SK-N-SH (cell line): Measurements from ENCODE around the gene SPATA16. TPM values are rescaled to one million over a fixed set of nuclear protein-coding genes. Genes with fewer than 3 reads are reported as not detected.

ENCODE experiments used
- CTCF ChIA-PET: fragments of 300-600, 350-600 bp; formaldehyde crosslinking; extraction: SDS; loops from one replicate; lab custom pipeline; 2021; lab: Yijun Ruan, JAX
- POLR2A ChIA-PET: fragments of 350-600 bp; sonication (Branson Sonifier 250); formaldehyde crosslinking; extraction: SDS; loops from one replicate; lab custom pipeline; 2020; ENCODE audit warnings: antibody characterized with exemption, inconsistent platforms; lab: Yijun Ruan, JAX
- DNase-seq: peaks from one replicate; pipeline ENCODE4 v3.0.0; 2012
- H2AFZ ChIP-seq: fragments of 200-600 bp; sonication (generic); 2 replicates; pipeline ENCODE4 v1.8.1; 2016; ENCODE audit warnings: antibody characterized with exemption, mild to moderate bottlenecking, low read depth
- H3F3A ChIP-seq: fragments of 200-600 bp; sonication (generic); replicated peaks from 2 replicates; pipeline ENCODE3; 2016; ENCODE audit warnings: antibody characterized with exemption, mild to moderate bottlenecking; ENCODE audit not compliant: insufficient read depth
- H3K27ac ChIP-seq, 2 experiments: fragments of 200-500 bp in 1 of 2; fragments of 200-600 bp in 1 of 2; sonication (Bioruptor generic) in 1 of 2; sonication (generic), shearing (Covaris generic) in 1 of 2; 2 replicates each; pipeline versions ENCODE4 v1.5.1 to v1.6.1; 2014 to 2016; ENCODE audit warnings: low read depth in 2 of 2, inconsistent platforms in 1 of 2, low read length in 1 of 2, mild to moderate bottlenecking in 1 of 2, mixed read lengths in 1 of 2
- H3K27me3 ChIP-seq: fragments of 200-600 bp; sonication (generic), shearing (Covaris generic); 2 replicates; pipeline ENCODE4 v1.6.1; 2016; ENCODE audit warnings: mixed run types; ENCODE audit not compliant: insufficient read depth
- H3K36me3 ChIP-seq, 2 experiments: fragments of 200-500 bp in 1 of 2; fragments of 200-600 bp in 1 of 2; sonication (Bioruptor generic) in 1 of 2; sonication (generic) in 1 of 2; replicated peaks in 1 of 2; 2 replicates each; pipeline versions ENCODE3 to v1.5.1; 2014 to 2016; ENCODE audit warnings: low read length in 1 of 2, mild to moderate bottlenecking in 1 of 2; ENCODE audit not compliant: insufficient read depth in 2 of 2, control insufficient read depth in 1 of 2
- H3K4me1 ChIP-seq, 2 experiments: fragments of 200-500 bp in 1 of 2; fragments of 200-600 bp in 1 of 2; sonication (Bioruptor generic) in 1 of 2; sonication (generic), shearing (Covaris generic) in 1 of 2; 2 replicates each; pipeline versions ENCODE4 v1.5.1 to v1.6.1; 2014 to 2016; ENCODE audit warnings: low read depth in 1 of 2, low read length in 1 of 2, mixed run types in 1 of 2; ENCODE audit not compliant: insufficient read depth in 2 of 2, control insufficient read depth in 1 of 2
- H3K4me2 ChIP-seq: fragments of 200-600 bp; sonication (generic), shearing (Covaris generic); 2 replicates; pipeline ENCODE4 v1.6.1; 2017; ENCODE audit warnings: mixed run types
- H3K4me3 ChIP-seq, 2 experiments: fragments of 200-500 bp in 1 of 2; fragments of 200-600 bp in 1 of 2; sonication (Bioruptor generic) in 1 of 2; sonication (generic), shearing (Covaris generic) in 1 of 2; 2 replicates each; pipeline versions ENCODE4 v1.5.1 to v1.8.1; 2014 to 2016; ENCODE audit warnings: low read depth in 2 of 2, inconsistent platforms in 1 of 2, low read length in 1 of 2, mild to moderate bottlenecking in 1 of 2, mixed read lengths in 1 of 2, moderate library complexity in 1 of 2
- H3K79me2 ChIP-seq: fragments of 200-600 bp; sonication (generic); 2 replicates; pipeline ENCODE4 v1.8.1; 2017; ENCODE audit warnings: mild to moderate bottlenecking; ENCODE audit not compliant: insufficient read depth
- H3K9ac ChIP-seq: fragments of 200-600 bp; sonication (generic); 2 replicates; pipeline ENCODE4 v1.6.1; 2017; ENCODE audit warnings: mixed run types
- H3K9me2 ChIP-seq: fragments of 200-600 bp; sonication (generic); 2 replicates; pipeline ENCODE4 v1.6.1; 2017; ENCODE audit warnings: mixed run types
- H3K9me3 ChIP-seq: fragments of 200-600 bp; sonication (generic); 2 replicates; pipeline ENCODE4 v1.6.1; 2017; ENCODE audit warnings: mixed run types, mild to moderate bottlenecking, moderate library complexity
- H4K20me1 ChIP-seq: fragments of 200-600 bp; sonication (generic); 2 replicates; pipeline ENCODE4 v1.6.1; 2017; ENCODE audit warnings: mild to moderate bottlenecking, mixed run types; ENCODE audit not compliant: insufficient read depth
- ELF1 ChIP-seq: IDR thresholded peaks from 2 replicates; pipeline ENCODE4 v1.4.0; 2012
- EP300 ChIP-seq, 2 experiments: IDR thresholded peaks; 2 replicates each; pipeline versions ENCODE4 v1.4.0 to v1.6.1; 2012; ENCODE audit warnings: borderline replicate concordance in 1 of 2, low read depth in 1 of 2, low read length in 1 of 2
- EZH2phosphoT487 ChIP-seq: fragments of 200-600 bp; sonication (generic); IDR thresholded peaks from 2 replicates; pipeline ENCODE4 v1.6.1; 2017; ENCODE audit warnings: low read depth, mixed run types, mild to moderate bottlenecking, antibody characterized with exemption, moderate library complexity, borderline replicate concordance
- FOXJ3 ChIP-seq: sonication (generic); formaldehyde crosslinking; IDR thresholded peaks from 2 replicates; pipeline ENCODE4 v1.5.1; 2020; ENCODE audit warnings: mild to moderate bottlenecking, missing genetic modification reagents
- FOXM1 ChIP-seq: IDR thresholded peaks from 2 replicates; pipeline ENCODE4 v1.4.0; 2012; ENCODE audit warnings: low read depth, mild to moderate bottlenecking
- GABPA ChIP-seq: IDR thresholded peaks from 2 replicates; pipeline ENCODE4 v1.4.0; 2012; ENCODE audit warnings: low read depth, mild to moderate bottlenecking
- GATA2 ChIP-seq: sonication (generic); formaldehyde crosslinking; IDR thresholded peaks from 2 replicates; pipeline ENCODE4 v1.5.0; 2020; ENCODE audit warnings: mild to moderate bottlenecking, missing genetic modification reagents
- MXI1 ChIP-seq: IDR thresholded peaks from 2 replicates; pipeline ENCODE4 v1.6.1; 2012; ENCODE audit warnings: mild to moderate bottlenecking, low read depth, low read length, improper control_type of control experiment
- POLR2AphosphoS5 ChIP-seq: IDR thresholded peaks from 2 replicates; pipeline ENCODE4 v1.6.1; 2012; ENCODE audit warnings: low read depth, low read length
- RCOR1 ChIP-seq: fragments of 150-350 bp; IDR thresholded peaks from 2 replicates; pipeline ENCODE4 v1.6.1; 2017; ENCODE audit warnings: antibody characterized with exemption, low read length
- RXRA ChIP-seq: IDR thresholded peaks from 2 replicates; pipeline ENCODE4 v1.4.0; 2012; ENCODE audit warnings: low read depth, mild to moderate bottlenecking, borderline replicate concordance
- SIN3A ChIP-seq: IDR thresholded peaks from 2 replicates; pipeline ENCODE4 v1.6.1; 2012; ENCODE audit warnings: low read depth, mild to moderate bottlenecking, low read length, moderate library complexity, borderline replicate concordance
- TAF1 ChIP-seq: IDR thresholded peaks from 2 replicates; pipeline ENCODE4 v1.6.1; 2012; ENCODE audit warnings: low read depth, mild to moderate bottlenecking, low read length, moderate library complexity, borderline replicate concordance
- WGBS: methylation state at CpG from one replicate; pipeline ENCODE4 v1.1.6; 2017; ENCODE audit warnings: low lambda C conversion rate; 5-methylcytosine and 5-hydroxymethylcytosine counted together
- polyA plus RNA-seq, 3 experiments: library from polyadenylated mRNA; depleted of rRNA; stranded (reverse); fragments of >200 nt; gene quantifications; 2 replicates each; pipeline ENCODE4 v1.2.3, GENCODE V29; 2012
- TF ChIP-seq, protein P1 (sequence below): fragments of 150-350 bp; IDR thresholded peaks from 2 replicates; pipeline ENCODE4 v1.6.1; 2017; ENCODE audit warnings: antibody characterized with exemption, low read length, low read depth, borderline replicate concordance
- TF ChIP-seq, protein P2 (sequence below): IDR thresholded peaks from 2 replicates; pipeline ENCODE4 v1.6.1; 2012; ENCODE audit warnings: mild to moderate bottlenecking, low read depth, low read length, moderate library complexity
- TF ChIP-seq, protein P3 (sequence below): IDR thresholded peaks from 2 replicates; pipeline ENCODE4 v1.4.0; 2012; ENCODE audit warnings: low read depth
- TF ChIP-seq, protein P4 (sequence below): IDR thresholded peaks from 2 replicates; pipeline ENCODE4 v1.4.0; 2012; ENCODE audit warnings: low read depth, borderline replicate concordance

Gene SPATA16
- polyA plus RNA-seq, 1 of the 3 experiments (the other 2 are of a cell fraction) = not detected

DNA sequence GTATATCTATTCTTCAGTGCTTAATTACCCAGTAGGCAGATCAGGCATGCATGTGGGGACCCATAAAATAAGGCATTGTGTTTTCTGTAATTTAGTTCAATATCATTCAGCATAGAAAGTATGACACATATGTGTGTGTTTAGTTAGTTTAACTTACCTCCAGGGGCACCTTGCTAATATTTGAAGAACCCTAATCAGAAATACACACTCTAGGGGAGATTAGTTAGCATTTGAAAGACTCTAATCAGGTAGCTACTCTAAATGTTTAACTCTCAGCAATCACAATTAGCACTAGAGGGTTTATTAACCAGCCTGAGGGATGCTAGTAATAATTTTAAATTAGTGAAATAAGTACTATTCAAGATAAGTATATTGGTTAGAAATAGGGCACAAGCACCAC is 286.0 kb downstream of the SPATA16 start:
- Histone ChIP-seq H4K20me1 (no peaks in the 10 kb centered on the region), H3K9me3 (no peaks in the 10 kb centered on the region), H3K4me1 (no peaks in the 10 kb centered on the region), H3K9me2 (no peaks in the 10 kb centered on the region), H3K27ac (no peak overlapping the region), H3K4me3 (no peak overlapping the region), H3K79me2 (no peaks in the 10 kb centered on the region), H3K27me3 (no peaks in the 10 kb centered on the region), H2AFZ (no peak overlapping the region)
- no peak for DNase-seq
- CTCF ChIA-PET = interaction anchor here (1.0 to 1.9 kb wide), 2 partner anchors 9 to 18 kb away, joined by 3 to 5 read pairs; no protein-coding TSS in a partner anchor
- TF ChIP-seq MXI1 (no peak), POLR2AphosphoS5 (no peak), RXRA (no peak), FOXM1 (no peak), EZH2phosphoT487 (no peak), RCOR1 (no peak), GABPA (no peak), SIN3A (no peak)
- TF ChIP-seq, protein P1, sequence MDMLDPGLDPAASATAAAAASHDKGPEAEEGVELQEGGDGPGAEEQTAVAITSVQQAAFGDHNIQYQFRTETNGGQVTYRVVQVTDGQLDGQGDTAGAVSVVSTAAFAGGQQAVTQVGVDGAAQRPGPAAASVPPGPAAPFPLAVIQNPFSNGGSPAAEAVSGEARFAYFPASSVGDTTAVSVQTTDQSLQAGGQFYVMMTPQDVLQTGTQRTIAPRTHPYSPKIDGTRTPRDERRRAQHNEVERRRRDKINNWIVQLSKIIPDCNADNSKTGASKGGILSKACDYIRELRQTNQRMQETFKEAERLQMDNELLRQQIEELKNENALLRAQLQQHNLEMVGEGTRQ = no peak
- TF ChIP-seq, all 33 proteins: peak for 0
- POLR2A ChIA-PET = no interaction called here
- H3K36me3 ChIP-seq = no peaks in the 10 kb centered on the region
- H3K9ac ChIP-seq = no peak overlapping the region
- no peak overlapping the region for H3K4me2 ChIP-seq
- H3F3A ChIP-seq = peaks cover 14% of the 10 kb centered on the region

DNA sequence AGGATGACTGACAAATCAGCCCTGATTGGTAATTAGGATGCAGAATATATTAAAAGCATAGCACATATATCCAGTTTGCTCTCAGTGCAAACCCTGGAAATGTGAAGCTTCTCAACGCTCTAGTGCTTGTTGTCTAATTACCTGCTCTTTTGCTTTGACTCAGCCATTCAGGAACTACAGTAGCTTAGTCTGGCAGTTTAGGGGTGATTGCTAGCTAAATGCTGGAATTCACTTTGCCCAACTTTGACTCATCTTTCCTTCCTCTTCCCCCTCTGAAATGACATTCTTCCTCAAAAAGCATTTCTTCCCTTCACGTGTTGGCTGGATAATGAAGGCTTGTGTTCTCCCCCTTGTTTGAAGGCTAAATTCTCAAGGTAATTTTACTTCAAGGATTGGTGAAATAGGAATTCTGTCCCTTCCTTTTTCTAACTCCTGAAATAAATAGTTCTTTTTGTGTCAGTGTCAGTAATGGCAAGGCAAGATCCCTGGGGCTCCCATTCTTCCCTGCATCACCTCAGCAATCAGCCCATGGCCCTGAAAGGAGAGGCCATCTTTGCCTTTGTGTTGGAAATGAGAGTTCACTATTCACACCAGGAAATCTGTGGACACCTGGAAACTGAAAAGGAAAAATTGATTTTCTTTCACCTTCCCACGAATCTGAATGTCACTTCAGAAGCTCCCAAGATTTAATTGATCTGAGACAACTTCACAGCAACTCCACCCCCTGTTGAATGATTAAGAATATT is 286.9 kb downstream of the SPATA16 start:
- 51% methylated on average over 3 of the region's 3 CpGs for WGBS
- Histone ChIP-seq H4K20me1 (no peaks in the 10 kb centered on the region), H3K9me2 (no peaks in the 10 kb centered on the region), H3K36me3 (no peaks in the 10 kb centered on the region), H3F3A (peaks cover 14% of the 10 kb centered on the region), H3K4me3 (no peak overlapping the region), H3K4me2 (no peak overlapping the region), H3K27me3 (no peaks in the 10 kb centered on the region), H3K9ac (no peak overlapping the region), H3K79me2 (no peaks in the 10 kb centered on the region), H3K27ac (no peak overlapping the region), H2AFZ (no peak overlapping the region), H3K4me1 (no peaks in the 10 kb centered on the region; a peak in 1 of 4 replicates), H3K9me3 (no peaks in the 10 kb centered on the region)
- ChIA-PET POLR2A (no interaction called here), CTCF (interaction anchor here (1.9 kb wide), 1 partner anchor 10 kb away, joined by 5 read pairs; no protein-coding TSS in a partner anchor)
- DNase-seq = no peak
- TF ChIP-seq, protein P2, sequence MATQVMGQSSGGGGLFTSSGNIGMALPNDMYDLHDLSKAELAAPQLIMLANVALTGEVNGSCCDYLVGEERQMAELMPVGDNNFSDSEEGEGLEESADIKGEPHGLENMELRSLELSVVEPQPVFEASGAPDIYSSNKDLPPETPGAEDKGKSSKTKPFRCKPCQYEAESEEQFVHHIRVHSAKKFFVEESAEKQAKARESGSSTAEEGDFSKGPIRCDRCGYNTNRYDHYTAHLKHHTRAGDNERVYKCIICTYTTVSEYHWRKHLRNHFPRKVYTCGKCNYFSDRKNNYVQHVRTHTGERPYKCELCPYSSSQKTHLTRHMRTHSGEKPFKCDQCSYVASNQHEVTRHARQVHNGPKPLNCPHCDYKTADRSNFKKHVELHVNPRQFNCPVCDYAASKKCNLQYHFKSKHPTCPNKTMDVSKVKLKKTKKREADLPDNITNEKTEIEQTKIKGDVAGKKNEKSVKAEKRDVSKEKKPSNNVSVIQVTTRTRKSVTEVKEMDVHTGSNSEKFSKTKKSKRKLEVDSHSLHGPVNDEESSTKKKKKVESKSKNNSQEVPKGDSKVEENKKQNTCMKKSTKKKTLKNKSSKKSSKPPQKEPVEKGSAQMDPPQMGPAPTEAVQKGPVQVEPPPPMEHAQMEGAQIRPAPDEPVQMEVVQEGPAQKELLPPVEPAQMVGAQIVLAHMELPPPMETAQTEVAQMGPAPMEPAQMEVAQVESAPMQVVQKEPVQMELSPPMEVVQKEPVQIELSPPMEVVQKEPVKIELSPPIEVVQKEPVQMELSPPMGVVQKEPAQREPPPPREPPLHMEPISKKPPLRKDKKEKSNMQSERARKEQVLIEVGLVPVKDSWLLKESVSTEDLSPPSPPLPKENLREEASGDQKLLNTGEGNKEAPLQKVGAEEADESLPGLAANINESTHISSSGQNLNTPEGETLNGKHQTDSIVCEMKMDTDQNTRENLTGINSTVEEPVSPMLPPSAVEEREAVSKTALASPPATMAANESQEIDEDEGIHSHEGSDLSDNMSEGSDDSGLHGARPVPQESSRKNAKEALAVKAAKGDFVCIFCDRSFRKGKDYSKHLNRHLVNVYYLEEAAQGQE = no peak
- TF ChIP-seq, protein P3, sequence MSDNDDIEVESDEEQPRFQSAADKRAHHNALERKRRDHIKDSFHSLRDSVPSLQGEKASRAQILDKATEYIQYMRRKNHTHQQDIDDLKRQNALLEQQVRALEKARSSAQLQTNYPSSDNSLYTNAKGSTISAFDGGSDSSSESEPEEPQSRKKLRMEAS = no peak
- TF ChIP-seq, protein P1 = no peak
- TF ChIP-seq GATA2 (CRISPR knock-in tag) = no peak
- TF ChIP-seq SIN3A = no peak
- no peak for TF ChIP-seq FOXJ3 (CRISPR knock-in tag)
- TF ChIP-seq, protein P4, sequence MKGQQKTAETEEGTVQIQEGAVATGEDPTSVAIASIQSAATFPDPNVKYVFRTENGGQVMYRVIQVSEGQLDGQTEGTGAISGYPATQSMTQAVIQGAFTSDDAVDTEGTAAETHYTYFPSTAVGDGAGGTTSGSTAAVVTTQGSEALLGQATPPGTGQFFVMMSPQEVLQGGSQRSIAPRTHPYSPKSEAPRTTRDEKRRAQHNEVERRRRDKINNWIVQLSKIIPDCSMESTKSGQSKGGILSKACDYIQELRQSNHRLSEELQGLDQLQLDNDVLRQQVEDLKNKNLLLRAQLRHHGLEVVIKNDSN = no peak
- TF ChIP-seq ELF1 = no peak
- TF ChIP-seq RXRA = no peak
- TF ChIP-seq TAF1 = no peak
- TF ChIP-seq EP300 (IDR thresholded peaks at IDR 0.05; ENCODE audit: borderline replicate concordance in 1 of 2, low read depth in 1 of 2, low read length in 1 of 2) = no peak
